Activated CD4-positive, alpha-beta T cell treated with anti-CD3 and anti-CD28 coated beads, Interleukin-2, amount 50 U/mL, for 4 hours (primary cell): ENCODE measurements around the gene ARSA.

ENCODE experiments used
- DNase-seq, 2 experiments: peaks; one replicate each; pipeline ENCODE4 v3.0.0-alpha.2; 2020

The ARSA gene

GRCh38 chr22:50601669-50602337, 26.1 kb downstream of the ARSA start:
- DNase-seq, result no peak

DNA sequence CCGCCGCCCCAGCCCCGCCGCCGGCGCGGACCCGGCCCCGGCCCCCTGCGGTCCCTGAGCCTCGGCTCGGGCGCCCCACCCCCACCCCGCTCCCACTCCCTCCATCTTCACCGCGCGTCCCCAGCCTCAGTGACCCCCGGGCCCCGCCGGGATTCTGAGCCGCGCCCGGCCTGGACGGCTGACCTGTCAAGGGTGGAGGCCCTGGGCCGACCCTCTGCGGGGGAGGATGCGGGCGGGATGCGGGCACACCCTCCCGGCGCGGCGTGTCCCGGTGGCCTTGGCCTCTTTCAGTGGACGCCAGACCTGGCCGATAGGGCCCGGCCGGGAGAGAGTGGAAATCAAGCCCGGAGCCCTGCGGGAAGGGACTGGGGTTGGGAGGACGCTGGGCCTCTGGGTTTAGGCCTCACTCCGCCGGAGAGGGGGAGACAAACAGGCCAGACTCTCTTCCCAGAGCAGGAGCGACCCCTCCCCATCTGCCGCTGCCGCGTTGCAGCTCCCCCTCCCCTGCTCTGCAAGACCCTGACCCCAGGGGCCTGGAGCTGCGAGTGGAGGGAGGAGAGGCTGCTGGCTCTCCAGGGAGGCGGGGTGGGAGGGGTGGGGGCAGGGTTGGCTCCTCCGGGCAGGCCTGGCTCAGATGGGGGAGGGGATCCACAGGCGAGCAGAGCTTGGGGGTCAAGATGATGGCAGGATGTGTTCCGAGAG, 26.8 kb downstream of the ARSA start:
- DNase-seq, result no peak

DNA sequence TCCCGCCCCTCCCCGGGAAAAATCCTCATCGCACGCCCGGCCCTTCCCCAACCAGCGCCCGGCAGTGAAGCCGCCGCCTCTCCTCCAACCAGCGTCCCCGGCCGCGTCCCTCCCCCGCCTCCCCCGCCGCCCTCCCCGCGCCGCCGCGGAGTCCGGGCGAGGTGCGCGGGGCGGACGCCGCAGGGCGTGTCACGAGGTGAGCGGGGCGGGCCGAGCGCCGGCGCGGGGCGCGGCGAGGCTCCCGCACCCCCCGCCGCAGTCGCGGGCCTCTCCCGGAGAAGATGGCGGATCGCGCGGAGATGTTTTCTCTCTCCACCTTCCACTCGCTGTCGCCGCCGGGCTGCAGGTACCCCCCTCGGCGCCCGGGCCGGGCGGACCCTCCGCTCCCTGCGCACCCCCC, 27.4 kb downstream of the ARSA start, which contains the start of gene MAPK8IP2:
Gene MAPK8IP2 (plus strand): TSS at position 256 of the 400 bp plus-strand sequence. CDS start 26 bp downstream, at position 282.
- no peak for DNase-seq

GRCh38 chr22:50599816-50600455, 28.0 kb downstream of the ARSA start:
- DNase-seq, result peak; percentile 44 to 48

DNA sequence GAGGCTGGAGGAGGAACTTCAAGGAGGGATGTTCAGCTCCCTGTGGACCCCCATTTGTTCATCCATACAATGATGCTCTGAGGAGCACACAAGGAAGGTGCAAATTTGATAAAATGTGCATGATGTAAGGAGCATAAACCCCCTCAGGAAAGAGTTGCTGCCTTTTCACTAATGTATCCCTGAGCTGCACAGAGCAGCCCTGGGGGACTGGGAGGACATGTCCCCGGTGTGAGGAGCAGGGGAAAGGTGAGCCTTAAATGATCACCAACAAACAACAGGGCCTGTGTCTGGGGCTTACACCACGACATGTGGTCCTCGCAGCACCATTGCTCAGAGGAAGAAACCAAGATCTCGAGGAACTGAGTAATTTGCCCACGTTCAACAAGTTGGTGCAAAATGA, 30.9 kb downstream of the ARSA start:
- DNase-seq, result no peak

GRCh38 chr22:50595189-50595588, 32.8 kb downstream of the ARSA start:
- no peak for DNase-seq

DNA sequence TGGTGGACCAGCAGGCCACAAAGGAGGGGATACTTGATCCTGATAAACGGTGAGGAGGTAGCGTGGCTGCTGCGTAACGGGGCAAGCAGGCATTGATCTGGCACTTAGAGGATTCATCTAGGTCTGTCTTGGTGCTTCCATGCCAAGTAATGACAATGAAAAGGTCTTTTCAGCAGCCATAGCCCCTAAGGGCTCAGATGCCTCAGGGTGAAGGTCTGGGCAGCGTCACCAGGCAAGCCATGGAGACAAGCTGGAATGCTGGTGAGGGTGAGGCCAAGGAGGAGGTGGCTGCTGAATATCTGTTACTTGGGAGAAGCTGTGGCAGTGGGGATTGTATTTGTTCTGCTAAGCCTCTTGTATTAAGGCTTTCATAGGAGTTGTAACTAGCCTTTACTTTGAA, 40.5 kb downstream of the ARSA start:
- DNase-seq, result no peak

DNA sequence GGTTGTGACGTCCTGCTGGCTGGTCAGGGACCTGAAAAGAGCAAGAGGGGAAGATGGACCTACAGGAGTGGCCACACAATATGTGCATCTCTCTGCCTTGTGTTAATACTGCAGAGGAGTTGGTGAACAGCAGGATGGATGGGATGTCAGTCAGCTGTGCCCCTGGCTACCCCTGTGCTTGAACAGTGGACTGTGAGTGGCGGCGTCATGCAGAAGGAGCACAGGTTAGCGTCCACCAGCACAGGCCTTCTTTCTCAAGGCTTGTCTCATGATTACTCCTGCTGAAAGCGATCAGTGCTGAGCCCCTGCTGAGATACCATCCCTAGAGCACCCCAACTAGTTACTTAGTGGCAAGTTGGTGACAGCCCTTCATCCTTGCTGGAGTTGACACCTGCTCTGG, 41.5 kb downstream of the ARSA start:
- DNase-seq, result no peak

DNA sequence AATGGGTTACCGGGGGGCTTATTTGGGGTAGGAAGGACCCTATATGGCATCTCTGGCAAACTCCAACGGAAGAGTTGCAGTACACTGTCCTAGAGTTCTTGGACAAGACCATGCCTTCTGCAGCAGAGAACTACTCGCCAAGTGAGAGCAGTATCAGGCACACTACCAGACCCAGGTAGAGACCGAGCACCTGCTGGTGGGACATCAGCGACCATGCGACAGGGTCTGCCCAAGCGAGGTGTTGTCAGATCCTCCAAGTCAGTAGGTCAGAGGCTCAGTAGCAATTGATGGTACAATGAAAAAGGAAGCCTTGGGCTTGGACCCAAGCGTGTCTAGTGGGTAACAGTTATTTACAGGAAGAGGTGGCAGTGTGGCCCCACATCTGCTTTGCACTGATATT, 42.2 kb downstream of the ARSA start:
- no peak for DNase-seq

DNA sequence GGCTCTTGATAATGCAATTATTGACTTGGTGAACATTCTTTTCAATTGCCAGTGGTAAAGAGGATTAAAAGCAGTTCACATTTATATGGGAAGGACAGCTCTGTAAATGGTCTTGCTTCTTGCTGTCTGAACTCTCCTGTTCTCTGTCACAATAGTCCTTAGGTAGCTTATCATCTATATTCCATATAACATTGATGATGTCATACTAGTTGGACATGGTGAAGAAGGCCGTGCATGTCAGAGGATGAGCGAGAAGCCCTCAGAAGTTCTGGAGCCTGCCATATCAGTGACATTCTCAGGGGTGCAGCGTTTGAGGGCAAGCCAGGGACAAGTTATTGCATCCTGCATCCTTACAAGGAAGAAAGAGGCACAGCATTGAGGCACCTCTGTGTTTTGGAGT, 42.7 kb downstream of the ARSA start:
- DNase-seq, result no peak

- DNase-seq, result no peak
These were observed 43.6 kb downstream of the ARSA start for GRCh38 chr22:50584106-50585096.

DNA sequence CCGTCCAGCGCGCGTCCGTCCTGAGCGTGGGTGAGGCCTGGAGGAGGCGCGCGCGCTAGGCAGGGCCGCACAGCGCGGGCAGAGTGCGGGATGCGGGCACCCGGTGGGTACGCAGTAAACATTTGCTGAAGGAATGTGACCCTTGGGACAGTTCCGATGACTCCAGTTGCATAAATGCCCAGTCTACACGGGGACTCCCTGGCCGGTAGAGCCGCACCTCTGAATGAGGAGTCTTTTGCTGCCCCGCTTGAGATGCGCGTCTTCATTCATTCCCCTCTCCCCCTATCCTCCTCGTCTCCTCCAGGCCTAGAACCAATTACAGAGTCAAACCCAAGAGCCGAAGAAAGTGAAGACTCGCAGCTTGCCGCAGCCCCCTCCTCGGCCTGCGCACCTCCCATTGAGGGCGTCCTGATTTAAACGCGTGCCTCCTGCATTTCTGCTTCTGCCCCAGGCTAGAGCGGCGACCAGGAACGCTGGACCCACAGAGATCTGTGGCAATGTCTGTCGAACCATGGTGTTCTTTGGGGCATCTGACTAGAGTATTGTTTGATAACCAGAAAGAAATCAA, 44.6 kb downstream of the ARSA start:
- DNase-seq, result no peak

GRCh38 chr22:50582493-50583293, 45.3 kb downstream of the ARSA start, which contains the start of gene CHKB:
Gene CHKB, minus strand, starts transcription at chr22:50582849. Its CDS starts 68 bp downstream, at chr22:50582781.
- DNase-seq, result peak; percentile 96 to 97

GRCh38 chr22:50581950-50582492, 45.9 kb downstream of the ARSA start:
- DNase-seq, result peak in 1 of 2 experiments; percentile 28

- no peak for DNase-seq
These were observed 46.7 kb downstream of the ARSA start for GRCh38 chr22:50581031-50581949.

DNA sequence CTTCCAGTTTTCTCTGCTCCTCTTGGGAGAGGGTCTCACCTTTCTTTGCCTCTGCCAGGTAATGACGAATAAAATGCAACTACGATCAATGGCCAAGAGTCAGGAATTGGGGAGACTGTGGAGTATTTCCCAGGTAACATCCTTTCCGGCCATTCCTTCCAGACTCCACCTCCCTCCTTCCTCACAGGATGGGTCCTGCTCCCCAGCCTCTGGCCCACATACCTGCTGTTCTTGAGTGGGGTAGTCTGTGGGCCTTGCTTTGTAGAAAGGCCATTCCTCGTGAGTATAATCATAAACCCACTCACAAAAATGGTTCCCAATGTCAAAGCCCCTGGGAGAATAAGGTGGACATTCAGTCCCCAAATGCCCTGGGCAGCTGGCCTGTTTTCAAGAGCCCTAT, 48.2 kb downstream of the ARSA start:
- no peak for DNase-seq

DNA sequence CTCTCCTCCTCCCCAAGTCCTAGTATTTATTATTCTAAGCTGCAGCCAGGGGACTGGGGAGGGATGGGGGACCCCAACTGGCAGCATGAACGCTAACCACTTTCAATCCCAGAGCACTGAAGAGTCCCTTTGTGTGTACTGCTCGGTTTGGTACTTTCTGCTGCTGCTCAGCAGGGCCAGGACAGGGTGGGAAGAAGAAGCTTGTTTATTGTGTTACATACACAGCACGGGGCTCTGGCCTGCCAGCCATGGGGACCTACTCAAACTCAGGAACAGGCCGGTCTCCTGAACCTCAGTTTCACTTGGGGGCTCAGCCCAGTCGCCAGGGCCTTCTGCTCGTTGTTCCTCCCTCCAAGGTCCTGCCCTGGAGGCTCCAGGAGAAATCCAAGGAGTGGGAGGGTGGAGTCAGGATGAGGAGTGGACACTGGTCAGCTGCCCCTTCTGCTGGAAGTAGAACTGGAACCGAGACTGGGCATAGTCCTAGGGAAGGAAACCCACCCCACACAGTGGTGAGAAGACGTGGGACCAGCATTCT, 49.1 kb downstream of the ARSA start:
- DNase-seq, result no peak

GRCh38 chr22:50577987-50578775, 49.8 kb downstream of the ARSA start, which contains the start of gene CPT1B:
Gene CPT1B, minus strand, starts transcription at chr22:50578427. Its CDS starts 512 bp downstream, at chr22:50577915.
- DNase-seq, result no peak

DNA sequence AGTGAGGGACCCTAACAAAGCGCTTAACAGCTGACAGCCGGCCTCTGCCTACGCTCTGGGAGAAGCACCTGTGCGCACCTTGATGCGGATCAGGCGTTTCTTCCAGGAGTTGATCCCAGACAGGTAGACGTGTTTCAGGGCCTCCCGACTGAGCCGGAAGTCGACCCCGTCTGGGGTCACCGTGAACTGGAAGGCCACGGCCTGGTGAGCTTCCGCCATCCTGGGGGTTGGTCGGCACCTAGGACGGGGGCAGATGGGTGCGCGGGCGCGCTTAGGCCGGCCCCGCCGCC, 50.3 kb downstream of the ARSA start:
- no peak for DNase-seq
